ENCODE data around the gene ANAPC5.

Gene ANAPC5, protein sequence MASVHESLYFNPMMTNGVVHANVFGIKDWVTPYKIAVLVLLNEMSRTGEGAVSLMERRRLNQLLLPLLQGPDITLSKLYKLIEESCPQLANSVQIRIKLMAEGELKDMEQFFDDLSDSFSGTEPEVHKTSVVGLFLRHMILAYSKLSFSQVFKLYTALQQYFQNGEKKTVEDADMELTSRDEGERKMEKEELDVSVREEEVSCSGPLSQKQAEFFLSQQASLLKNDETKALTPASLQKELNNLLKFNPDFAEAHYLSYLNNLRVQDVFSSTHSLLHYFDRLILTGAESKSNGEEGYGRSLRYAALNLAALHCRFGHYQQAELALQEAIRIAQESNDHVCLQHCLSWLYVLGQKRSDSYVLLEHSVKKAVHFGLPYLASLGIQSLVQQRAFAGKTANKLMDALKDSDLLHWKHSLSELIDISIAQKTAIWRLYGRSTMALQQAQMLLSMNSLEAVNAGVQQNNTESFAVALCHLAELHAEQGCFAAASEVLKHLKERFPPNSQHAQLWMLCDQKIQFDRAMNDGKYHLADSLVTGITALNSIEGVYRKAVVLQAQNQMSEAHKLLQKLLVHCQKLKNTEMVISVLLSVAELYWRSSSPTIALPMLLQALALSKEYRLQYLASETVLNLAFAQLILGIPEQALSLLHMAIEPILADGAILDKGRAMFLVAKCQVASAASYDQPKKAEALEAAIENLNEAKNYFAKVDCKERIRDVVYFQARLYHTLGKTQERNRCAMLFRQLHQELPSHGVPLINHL

DNA sequence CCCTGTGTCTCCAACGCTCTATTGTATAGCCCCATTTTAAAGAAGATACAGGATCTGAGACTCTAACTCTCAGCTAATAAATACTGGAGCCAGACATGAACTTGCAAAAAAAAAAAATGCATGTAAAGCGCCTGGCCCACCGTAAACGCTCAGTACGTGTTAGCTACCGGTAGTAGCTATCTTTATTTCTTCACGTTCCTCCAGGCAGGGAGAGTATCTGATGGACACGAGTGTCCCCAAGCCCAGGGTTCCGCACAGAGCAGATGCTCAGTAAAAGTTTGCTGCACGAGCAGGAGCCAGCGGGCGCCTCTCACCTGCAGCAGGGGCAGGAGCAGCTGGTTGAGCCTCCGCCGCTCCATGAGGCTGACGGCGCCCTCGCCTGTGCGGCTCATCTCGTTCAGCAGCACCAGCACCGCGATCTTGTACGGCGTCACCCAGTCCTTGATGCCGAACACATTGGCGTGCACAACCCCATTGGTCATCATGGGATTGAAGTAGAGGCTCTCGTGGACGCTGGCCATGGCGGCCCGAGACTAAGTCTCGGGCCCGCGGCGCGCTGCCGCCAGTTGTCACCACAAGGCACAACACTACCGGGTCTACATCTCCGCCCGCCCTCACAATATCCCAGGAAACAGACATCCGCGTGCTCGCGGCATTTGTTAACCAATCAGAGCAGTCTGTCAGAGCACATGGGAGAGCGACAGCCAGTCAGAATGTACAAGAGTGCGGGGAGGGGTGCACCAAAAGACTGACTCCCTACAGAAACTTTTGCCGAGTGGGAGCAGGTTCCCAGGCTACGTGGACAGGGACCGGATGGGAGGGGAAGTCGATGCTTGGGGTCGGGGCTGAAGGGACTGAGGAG lies at the start of gene ANAPC5:
Gene ANAPC5, minus strand, starts transcription at position 592 of the 862 bp plus-strand sequence. Its CDS starts 71 bp downstream, at position 521.
- peaks cover 9% of the 10 kb centered on the region; the same call in 1 of the 2 replicates for H3K36me3 ChIP-seq (ENCODE audit: insufficient read depth, low read length)
- peak within 1 kb of the TSS; percentile 95 for H3K9ac ChIP-seq (ENCODE audit: insufficient read length)
- TF ChIP-seq FOXP2 (optimal IDR thresholded peaks at IDR 0.05; ENCODE audit: control extremely low read depth, extremely low read length, insufficient read depth) (peak; percentile 62), EZH2 (IDR thresholded peaks at IDR 0.05) (no peak), POLR2AphosphoS5 (IDR thresholded peaks at IDR 0.05; ENCODE audit: borderline replicate concordance, low read depth, low read length) (peak; percentile 74)
- DNase-seq (ENCODE audit: low read depth, low spot score): peak; percentile 98
- H3K9me3 ChIP-seq (ENCODE audit: low read depth, low read length): no peaks in the 10 kb centered on the region
- H3K27ac ChIP-seq: peak within 1 kb of the TSS; percentile 84
- peak within 1 kb of the TSS; percentile 78 for H3K4me3 ChIP-seq

DNA sequence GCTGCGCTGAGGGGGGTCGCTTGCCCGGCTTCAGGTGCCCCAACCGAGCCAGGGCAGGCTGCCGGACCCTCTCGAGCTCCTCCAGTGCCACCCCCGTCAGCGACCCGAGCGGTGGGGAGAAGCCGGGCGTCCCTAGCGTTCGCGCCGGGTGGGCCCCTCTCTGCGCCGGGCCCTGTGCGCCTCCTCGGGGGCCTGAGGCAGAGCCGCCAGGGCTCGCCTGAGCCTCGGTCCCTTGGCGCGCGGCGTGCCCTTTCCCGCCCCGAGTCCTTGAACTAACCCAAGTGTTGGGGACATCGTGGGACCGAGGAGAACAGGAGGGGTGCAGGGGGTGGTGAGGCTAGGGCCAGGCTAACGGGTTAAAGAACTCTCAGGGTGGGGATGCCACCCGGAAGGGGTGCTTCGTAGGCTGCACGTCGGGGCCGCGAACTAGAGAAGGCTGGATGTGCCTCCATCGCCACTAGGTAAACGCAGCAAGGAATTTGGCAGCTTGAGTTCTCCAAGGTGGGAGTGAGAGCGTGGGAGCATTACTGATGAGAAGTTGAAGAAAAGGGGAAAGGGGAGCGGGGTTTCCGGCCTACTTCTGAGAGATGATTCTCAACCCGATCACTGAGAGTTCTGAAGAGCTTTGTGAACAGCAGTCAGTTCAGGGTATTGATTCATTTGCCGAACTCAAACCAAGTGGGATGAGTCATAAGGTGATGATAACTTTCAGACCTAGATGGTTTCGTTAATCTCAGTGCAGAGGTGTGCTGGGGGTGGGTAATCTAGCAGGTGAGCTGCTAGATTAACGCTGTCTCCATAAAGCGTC lies 48.3 kb upstream of the ANAPC5 start:
- Histone ChIP-seq H3K27ac (no peak overlapping the region), H3K36me3 (ENCODE audit: insufficient read depth, low read length) (peaks cover 16% of the 10 kb centered on the region), H3K9me3 (ENCODE audit: low read depth, low read length) (no peaks in the 10 kb centered on the region), H3K4me3 (peak overlapping the region; percentile 81), H3K9ac (ENCODE audit: insufficient read length) (peak overlapping the region; percentile 76)
- DNase-seq (ENCODE audit: low read depth, low spot score): no peak
- TF ChIP-seq EZH2 (IDR thresholded peaks at IDR 0.05) (no peak), FOXP2 (optimal IDR thresholded peaks at IDR 0.05; ENCODE audit: control extremely low read depth, extremely low read length, insufficient read depth) (no peak), POLR2AphosphoS5 (IDR thresholded peaks at IDR 0.05; ENCODE audit: borderline replicate concordance, low read depth, low read length) (no peak)

DNA sequence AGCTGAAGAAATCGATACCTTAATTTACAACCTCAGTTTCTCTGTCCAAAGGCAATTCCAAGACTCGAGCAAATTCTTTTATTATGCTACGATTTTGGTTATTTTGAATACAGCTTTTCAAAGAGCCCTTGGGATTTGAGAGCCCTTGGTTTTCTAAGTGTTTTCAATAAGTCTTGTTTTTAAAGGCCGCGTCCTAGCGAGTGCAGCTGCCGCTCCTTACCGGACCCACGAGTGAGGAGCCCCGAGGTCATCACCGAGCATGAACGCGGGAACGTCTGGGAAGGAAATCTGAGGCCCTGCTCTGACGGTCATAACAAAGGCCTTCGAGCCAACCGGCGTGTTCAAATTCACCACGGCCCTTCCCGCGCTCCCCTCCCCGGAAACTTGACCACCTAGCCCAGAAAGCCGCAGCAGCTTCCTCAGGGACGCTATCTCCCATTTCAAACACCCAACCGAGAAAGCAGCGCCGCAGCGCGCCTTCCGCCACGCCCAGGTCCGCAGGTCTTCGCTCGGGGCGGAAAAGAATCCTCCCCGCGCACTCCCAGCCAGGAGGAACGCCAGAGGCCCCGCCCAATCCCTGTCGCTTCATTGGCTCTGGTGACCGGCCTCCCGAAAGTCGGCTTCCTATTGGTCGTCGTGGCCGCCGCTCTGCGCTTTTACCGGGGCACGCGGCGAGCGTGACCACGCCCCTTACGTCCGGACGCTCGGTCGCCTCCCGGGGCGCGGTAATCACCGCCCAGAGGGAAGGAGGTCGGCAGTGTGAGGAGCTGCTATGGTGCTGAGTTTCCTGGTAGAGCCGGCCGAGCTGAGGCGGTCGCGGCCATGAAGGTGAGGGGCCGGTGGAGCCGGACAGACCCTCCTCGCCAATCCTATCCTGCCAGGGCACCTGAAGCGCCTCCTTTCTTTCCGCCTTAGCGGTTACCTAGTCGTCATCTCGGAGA lies 47.5 kb upstream of the ANAPC5 start, which contains the start of gene RNF34:
Gene RNF34, plus strand, starts transcription at position 728 of the 941 bp plus-strand sequence. Its CDS starts 95 bp downstream, at position 823.
- no peak for TF ChIP-seq FOXP2 (optimal IDR thresholded peaks at IDR 0.05; ENCODE audit: control extremely low read depth, extremely low read length, insufficient read depth)
- peak; percentile 99 for TF ChIP-seq POLR2AphosphoS5 (IDR thresholded peaks at IDR 0.05; ENCODE audit: borderline replicate concordance, low read depth, low read length)

DNA sequence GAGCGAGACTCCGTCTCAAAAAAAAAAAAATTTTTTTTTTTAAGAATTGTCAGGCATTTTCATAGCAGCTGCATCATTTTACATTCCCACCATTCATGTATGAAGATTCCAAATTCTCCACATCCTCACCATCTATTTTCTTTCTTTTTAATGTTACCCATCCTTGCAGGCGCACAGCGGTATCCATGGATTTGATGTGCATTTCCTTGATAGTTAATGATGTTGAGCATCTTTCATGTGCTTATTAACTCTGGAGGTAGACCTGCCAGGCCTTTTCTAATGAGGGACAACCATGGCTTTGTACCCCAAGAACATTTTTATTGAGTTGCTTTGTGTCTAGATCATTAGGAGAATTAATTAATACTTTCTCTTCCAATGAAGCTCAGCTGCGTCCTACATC lies 46.1 kb upstream of the ANAPC5 start:
- H3K27ac ChIP-seq: no peak overlapping the region
- no peak overlapping the region for H3K9ac ChIP-seq (ENCODE audit: insufficient read length)

More for the DNA sequence above, 47.5 kb upstream of the ANAPC5 start, which contains the start of gene RNF34:
- Histone ChIP-seq H3K4me3 (peak within 1 kb of the TSS; percentile 81), H3K9ac (ENCODE audit: insufficient read length) (peak within 1 kb of the TSS; percentile 86), H3K27ac (peak within 1 kb of the TSS; percentile 74; the same call in 1 of the 2 replicates), H3K36me3 (ENCODE audit: insufficient read depth, low read length) (peaks cover 9% of the 10 kb centered on the region; the same call in 1 of the 2 replicates), H3K9me3 (ENCODE audit: low read depth, low read length) (no peaks in the 10 kb centered on the region)
- DNase-seq (ENCODE audit: low read depth, low spot score): peak; percentile 77

DNA sequence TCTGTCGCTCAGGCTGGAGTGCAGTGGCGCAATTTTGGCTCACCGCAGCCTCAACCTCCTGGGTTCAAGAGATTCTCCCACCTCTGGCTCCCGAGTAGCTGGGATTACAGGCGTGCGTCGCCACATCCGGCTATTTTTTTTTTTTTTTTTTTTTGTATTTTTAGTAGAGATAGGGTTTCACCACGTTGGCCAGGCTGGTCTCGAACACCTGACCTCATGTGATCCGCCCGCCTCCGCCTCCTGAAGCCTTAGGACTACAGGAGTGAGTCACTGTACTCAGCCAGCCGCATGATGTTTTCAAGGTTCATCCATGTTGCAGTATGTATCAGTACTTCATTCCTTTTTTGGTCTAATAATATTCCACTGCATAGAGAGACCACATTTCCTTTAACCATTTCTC lies 45.3 kb upstream of the ANAPC5 start:
- TF ChIP-seq POLR2AphosphoS5 (IDR thresholded peaks at IDR 0.05; ENCODE audit: borderline replicate concordance, low read depth, low read length) (no peak), EZH2 (IDR thresholded peaks at IDR 0.05) (no peak), FOXP2 (optimal IDR thresholded peaks at IDR 0.05; ENCODE audit: control extremely low read depth, extremely low read length, insufficient read depth) (no peak)
- H3K27ac ChIP-seq: no peak overlapping the region

More for the DNA sequence above, 46.1 kb upstream of the ANAPC5 start:
- Histone ChIP-seq H3K36me3 (ENCODE audit: insufficient read depth, low read length) (peaks cover 5% of the 10 kb centered on the region; the same call in 1 of the 2 replicates), H3K4me3 (peak overlapping the region; percentile 81), H3K9me3 (ENCODE audit: low read depth, low read length) (no peaks in the 10 kb centered on the region)
- no peak for TF ChIP-seq FOXP2 (optimal IDR thresholded peaks at IDR 0.05; ENCODE audit: control extremely low read depth, extremely low read length, insufficient read depth)
- no peak for TF ChIP-seq POLR2AphosphoS5 (IDR thresholded peaks at IDR 0.05; ENCODE audit: borderline replicate concordance, low read depth, low read length)
- no peak for TF ChIP-seq EZH2 (IDR thresholded peaks at IDR 0.05)
- DNase-seq (ENCODE audit: low read depth, low spot score): no peak

DNA sequence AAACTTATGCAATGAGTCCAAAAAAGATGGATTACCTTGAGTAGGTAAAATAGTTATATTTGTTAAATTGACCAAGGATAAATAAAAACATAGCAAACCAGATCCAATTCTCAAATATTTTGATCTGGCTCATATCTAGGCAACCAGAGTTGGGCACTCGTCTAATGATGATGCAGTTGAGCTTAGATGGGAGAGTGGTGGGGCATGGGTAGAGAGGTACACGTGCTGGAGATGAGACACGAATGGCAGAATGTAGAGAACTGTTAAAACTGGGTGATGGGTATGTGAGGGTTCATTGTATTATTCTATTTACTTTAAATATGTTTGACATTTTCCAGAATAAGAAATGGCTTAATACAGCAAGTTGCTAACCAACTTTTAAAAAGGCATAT lies 40.1 kb upstream of the ANAPC5 start:
- TF ChIP-seq FOXP2 (optimal IDR thresholded peaks at IDR 0.05; ENCODE audit: control extremely low read depth, extremely low read length, insufficient read depth) (no peak), POLR2AphosphoS5 (IDR thresholded peaks at IDR 0.05; ENCODE audit: borderline replicate concordance, low read depth, low read length) (no peak), EZH2 (IDR thresholded peaks at IDR 0.05) (no peak)
- H3K9ac ChIP-seq (ENCODE audit: insufficient read length): no peak overlapping the region
- H3K27ac ChIP-seq: no peak overlapping the region
- no peak overlapping the region for H3K4me3 ChIP-seq
- no peak for DNase-seq (ENCODE audit: low read depth, low spot score)
- no peaks in the 10 kb centered on the region for H3K36me3 ChIP-seq (ENCODE audit: insufficient read depth, low read length)
- no peaks in the 10 kb centered on the region for H3K9me3 ChIP-seq (ENCODE audit: low read depth, low read length)

More for the DNA sequence above, 45.3 kb upstream of the ANAPC5 start:
- Histone ChIP-seq H3K9me3 (ENCODE audit: low read depth, low read length) (no peaks in the 10 kb centered on the region), H3K4me3 (no peak overlapping the region), H3K36me3 (ENCODE audit: insufficient read depth, low read length) (0 out of 2 replicates have a peak, but pooled peaks cover under 1% of the 10 kb centered on the region), H3K9ac (ENCODE audit: insufficient read length) (no peak overlapping the region)
- DNase-seq (ENCODE audit: low read depth, low spot score): no peak
